ENCODE results near the gene PHRF1. TPM values are rescaled to one million over a fixed set of nuclear protein-coding genes. Genes with fewer than 3 reads are reported as not detected.
"Not testable (repeated sequence)": the region's sequence is repeated elsewhere in the genome, so short reads cannot be mapped to it uniquely, and the experiment has no call there.

The PHRF1 gene
- total RNA-seq, 1 experiment from 2014 or later: 75.3 TPM

DNA sequence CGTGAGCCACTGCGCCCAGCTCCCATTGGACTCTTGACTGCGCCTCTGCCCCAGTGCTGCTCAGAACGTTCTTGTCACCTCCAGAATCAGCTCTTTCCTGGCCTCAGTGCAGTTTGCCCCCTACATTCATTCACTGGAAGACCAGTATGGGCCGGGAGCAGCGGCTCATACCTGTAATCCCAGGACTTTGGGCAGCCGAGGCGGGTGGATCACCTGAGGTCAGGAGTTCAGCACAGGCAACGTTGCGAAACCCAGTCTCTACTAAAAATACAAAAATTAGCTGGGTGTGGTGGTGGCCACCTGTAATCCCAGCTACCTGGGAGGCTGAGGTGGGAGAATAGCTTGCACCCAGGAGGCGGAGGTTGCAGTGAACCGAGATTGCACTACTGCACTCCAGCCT lies 78.2 kb downstream of the PHRF1 start:
- DNase-seq (ENCODE audit: low spot score): not testable (repeated sequence)

DNA sequence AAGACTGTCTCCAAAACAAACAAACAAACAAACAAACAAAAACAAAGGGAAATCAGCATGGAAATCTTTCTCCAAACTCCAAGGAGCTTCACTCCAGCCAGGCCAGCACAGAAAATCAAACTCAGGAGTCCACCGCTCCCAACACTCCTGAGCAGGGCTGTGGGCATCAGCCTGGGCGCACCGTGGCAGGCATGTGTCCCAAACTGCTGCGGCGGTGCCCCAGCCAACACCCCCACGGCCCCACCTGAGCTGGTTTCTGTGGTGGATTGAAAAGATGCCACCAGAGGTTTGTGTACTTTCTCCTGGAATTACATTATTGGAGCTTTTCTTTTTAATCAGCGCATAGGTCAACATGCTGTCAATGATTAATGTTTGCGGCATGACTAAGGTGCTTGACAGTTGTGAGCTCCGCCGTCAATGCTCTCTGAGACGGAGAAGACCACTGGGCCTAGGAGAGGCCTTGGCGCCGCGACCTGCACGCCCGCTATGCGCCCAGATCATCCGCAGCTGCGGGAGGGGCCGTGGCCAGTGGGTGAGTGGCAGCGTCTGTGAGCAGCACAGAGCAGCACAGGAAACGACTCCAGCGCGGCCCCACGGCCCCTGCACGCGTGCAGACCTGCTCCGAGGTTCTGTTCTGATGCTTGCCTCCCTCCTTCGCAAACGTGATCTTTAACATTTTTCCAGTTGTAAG lies 78.9 kb downstream of the PHRF1 start:
- peak; percentile 91 for DNase-seq (ENCODE audit: low spot score)

DNA sequence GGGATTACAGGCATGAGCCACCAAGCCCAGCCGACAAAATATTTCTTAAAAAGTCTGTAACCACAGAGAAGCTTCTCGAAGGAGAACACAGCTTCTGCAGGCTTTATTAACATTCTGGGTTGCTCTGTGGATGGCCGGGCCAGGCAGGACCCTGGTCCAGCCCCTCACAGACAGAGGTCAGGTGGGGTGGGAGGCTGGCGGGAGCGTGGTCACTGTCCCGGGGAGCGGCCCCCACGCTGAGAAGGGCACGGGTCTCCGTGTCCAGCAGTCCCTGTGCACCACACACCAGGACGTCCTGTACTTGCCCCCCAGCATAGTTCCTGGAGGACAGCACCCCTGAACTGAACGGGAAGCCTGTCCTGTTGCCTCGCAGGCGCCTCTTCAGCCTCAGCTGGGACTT lies 80.2 kb downstream of the PHRF1 start:
- DNase-seq (ENCODE audit: low spot score): no peak

DNA sequence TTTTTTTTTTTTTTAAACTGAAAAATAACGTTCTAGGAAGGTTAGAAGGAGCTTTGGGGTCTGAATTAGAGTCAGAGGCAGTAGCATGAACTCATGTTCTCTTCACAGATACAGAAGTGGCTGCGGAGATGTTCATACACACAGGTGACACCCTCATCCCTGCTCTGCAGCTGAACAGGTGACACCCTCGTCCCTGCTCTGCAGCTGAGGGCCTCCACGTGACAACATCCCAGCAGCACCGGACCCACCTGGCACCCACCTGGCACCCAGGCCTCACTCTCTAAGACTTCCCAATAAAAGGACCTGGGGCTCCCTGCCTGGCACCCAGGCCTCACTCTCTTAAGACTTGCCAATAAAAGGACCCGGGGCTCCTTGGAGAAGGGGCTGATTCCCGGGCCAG lies 80.6 kb downstream of the PHRF1 start:
- no peak for DNase-seq (ENCODE audit: low spot score)

DNA sequence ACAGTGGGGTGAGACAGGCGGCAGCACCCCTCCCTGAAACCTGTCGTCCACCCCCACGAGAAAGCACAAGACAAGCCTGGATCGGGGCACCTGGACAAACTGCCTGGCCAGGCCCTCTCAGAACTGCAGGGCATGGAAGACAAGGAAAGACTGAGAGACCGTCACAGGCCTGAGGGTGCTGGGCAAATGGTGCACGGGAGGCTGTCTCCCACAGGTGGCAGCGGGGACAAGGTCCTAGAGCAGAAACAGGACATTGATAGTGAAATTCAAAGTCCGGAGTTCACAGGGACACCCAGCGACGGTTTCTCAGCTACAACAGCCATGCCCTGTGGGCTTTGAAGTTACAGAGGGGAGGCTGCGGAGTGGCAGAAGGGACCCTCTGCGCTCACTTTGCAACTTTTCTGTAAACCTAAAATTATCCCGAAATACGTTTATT lies 81.4 kb downstream of the PHRF1 start:
- DNase-seq (ENCODE audit: low spot score): no peak

DNA sequence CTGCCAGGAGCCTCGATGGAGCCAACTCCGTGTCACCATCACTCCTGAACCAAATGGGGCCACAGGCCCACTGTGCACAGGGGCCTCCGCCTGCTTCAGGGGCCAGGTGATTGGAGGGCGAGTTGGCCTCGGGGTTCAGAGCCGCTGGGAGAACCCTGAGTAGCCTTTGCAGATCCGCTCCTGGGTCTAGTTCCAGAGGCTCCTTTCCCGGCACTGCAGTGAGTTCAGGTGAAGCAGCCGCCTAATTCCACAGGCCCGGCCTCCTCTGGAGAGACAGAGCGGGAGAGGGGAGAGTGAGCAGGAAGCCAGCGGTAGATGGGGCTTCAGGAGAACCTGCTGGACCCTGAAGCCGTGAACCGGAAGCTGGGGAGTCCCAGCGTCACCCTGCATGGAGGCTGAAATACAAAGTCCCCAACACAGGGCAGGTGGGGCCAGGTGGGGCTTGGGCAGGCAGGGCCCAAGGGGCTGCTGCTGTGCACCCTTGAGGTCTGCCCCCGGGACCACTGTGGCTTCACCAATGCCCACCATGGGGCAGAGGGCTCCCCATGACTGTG lies 83.3 kb downstream of the PHRF1 start:
- DNase-seq (ENCODE audit: low spot score): no peak

DNA sequence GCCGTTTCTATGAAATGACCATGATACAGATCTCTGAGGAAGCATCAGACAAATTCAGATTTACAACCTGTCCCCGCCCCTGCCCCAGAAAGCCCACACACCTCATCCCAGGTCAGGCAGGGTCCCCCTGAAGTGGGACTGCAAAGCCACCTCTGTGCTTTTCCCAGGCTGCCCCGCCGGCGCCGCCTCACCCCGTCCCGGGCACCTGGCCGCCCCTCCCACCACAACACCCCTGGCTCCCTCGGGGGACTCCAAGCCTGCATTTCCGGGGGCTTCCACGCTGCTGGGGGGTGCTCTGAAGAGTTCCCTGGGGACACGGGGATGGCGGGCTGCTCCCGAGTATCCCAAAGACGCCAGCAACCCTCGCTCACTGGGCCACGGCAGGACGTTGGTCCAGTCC lies 84.0 kb downstream of the PHRF1 start:
- DNase-seq (ENCODE audit: low spot score): no peak

DNA sequence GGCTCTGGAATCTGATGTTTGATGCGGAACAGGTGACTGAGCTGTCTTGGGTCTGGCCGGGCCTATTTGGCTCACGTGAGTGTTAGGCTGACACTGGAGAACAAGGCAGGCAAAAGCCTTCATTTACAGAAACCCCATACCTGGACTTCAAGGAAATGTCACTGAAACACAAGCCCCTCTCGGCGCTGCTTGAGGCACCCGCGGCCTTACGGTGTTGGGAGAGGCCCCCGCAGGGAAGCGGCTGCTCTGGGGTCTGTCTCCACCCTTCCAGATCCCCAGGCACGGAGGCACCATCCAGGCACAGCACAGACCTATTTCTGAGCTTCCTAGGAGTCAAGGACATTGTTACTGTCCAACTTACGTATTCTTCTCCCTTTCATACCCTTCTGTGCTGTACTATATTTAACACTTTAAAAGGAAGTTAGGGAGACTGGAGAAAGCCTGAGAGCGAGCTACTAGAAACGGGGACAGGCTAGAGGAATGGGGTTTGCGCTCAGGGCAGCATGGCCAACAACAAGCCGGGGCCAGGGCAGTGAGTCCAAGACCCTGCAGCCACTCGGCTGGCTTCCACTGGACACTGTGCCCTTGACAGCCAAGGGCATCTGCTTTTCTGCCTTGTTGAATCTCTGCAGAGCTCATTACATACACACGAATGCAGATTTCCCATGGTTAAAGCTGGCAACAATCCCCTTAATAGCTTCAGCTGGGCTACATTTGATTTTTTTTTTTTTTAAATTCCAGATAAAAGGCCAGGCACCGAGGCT lies 84.6 kb downstream of the PHRF1 start:
- no peak for DNase-seq (ENCODE audit: low spot score)

Small RNA genes lying within 50 kb of the gene (small RNA-seq; reads per million reads assigned to genes)
- gene MIR210: 1.2 reads per million, percentile 45 among the genes with 10 or more reads in this experiment

Other genes with a start within 250 kb of the PHRF1 start
- not detected in 2 replicates for gene B4GALNT4, start 207.0 kb upstream of the PHRF1 start, total RNA-seq (2014; rRNA removed; shearing (Covaris generic))
- gene PKP3, start 182.3 kb upstream of the PHRF1 start, total RNA-seq (2014; rRNA removed; shearing (Covaris generic)): 284 and 306 TPM in 2 replicates
- gene SIGIRR, start 161.5 kb upstream of the PHRF1 start, total RNA-seq (2014; rRNA removed; shearing (Covaris generic)): 295 and 312 TPM in 2 replicates
- 63.7 and 94.0 TPM in 2 replicates for gene ANO9, start 134.5 kb upstream of the PHRF1 start, total RNA-seq (2014; rRNA removed; shearing (Covaris generic))
- gene PTDSS2, start 126.2 kb upstream of the PHRF1 start, total RNA-seq (2014; rRNA removed; shearing (Covaris generic)): 56.6 and 63.4 TPM in 2 replicates
- 470 and 513 TPM in 2 replicates for gene RNH1, start 69.2 kb upstream of the PHRF1 start, total RNA-seq (2014; rRNA removed; shearing (Covaris generic))
- 217 and 259 TPM in 2 replicates for gene HRAS, start 40.9 kb upstream of the PHRF1 start, total RNA-seq (2014; rRNA removed; shearing (Covaris generic))
- 8.1 and 10.0 TPM in 2 replicates for gene LRRC56, start 38.9 kb upstream of the PHRF1 start, total RNA-seq (2014; rRNA removed; shearing (Covaris generic))
- gene LMNTD2, start 15.7 kb upstream of the PHRF1 start, total RNA-seq (2014; rRNA removed; shearing (Covaris generic)): 5.3 and 6.9 TPM in 2 replicates
- 515 and 552 TPM in 2 replicates for gene RASSF7, start 15.5 kb upstream of the PHRF1 start, total RNA-seq (2014; rRNA removed; shearing (Covaris generic))
- 263 and 329 TPM in 2 replicates for gene IRF7, start 39.5 kb downstream of the PHRF1 start, total RNA-seq (2014; rRNA removed; shearing (Covaris generic))
- 11.9 and 12.1 TPM in 2 replicates for gene CDHR5, start 48.5 kb downstream of the PHRF1 start, total RNA-seq (2014; rRNA removed; shearing (Covaris generic))
- not detected in 2 replicates for gene SCT, start 50.7 kb downstream of the PHRF1 start, total RNA-seq (2014; rRNA removed; shearing (Covaris generic))
- 0.34 and 0.92 TPM in 2 replicates for gene DRD4, start 60.8 kb downstream of the PHRF1 start, total RNA-seq (2014; rRNA removed; shearing (Covaris generic))
- gene DEAF1, start 118.8 kb downstream of the PHRF1 start, total RNA-seq (2014; rRNA removed; shearing (Covaris generic)): 77.8 and 139 TPM in 2 replicates
- 73.6 and 76.8 TPM in 2 replicates for gene TMEM80, start 119.3 kb downstream of the PHRF1 start, total RNA-seq (2014; rRNA removed; shearing (Covaris generic))
- 473 and 503 TPM in 2 replicates for gene EPS8L2, start 129.8 kb downstream of the PHRF1 start, total RNA-seq (2014; rRNA removed; shearing (Covaris generic))
- 669 and 686 TPM in 2 replicates for gene TALDO1, start 171.0 kb downstream of the PHRF1 start, total RNA-seq (2014; rRNA removed; shearing (Covaris generic))
- gene GATD1, start 201.0 kb downstream of the PHRF1 start, total RNA-seq (2014; rRNA removed; shearing (Covaris generic)): 128 and 132 TPM in 2 replicates
- gene CEND1, start 213.6 kb downstream of the PHRF1 start, total RNA-seq (2014; rRNA removed; shearing (Covaris generic)): 0.47 TPM in 1 of 2 replicates, not detected in the other
- gene SLC25A22, start 221.8 kb downstream of the PHRF1 start, total RNA-seq (2014; rRNA removed; shearing (Covaris generic)): 82.6 and 108 TPM in 2 replicates
- gene PIDD1, start 228.8 kb downstream of the PHRF1 start, total RNA-seq (2014; rRNA removed; shearing (Covaris generic)): 31.7 and 53.9 TPM in 2 replicates
- gene RPLP2, start 233.5 kb downstream of the PHRF1 start, total RNA-seq (2014; rRNA removed; shearing (Covaris generic)): 1,913 and 1,915 TPM in 2 replicates
- 174 and 202 TPM in 2 replicates for gene PNPLA2, start 242.4 kb downstream of the PHRF1 start, total RNA-seq (2014; rRNA removed; shearing (Covaris generic))